GM10266 (cell line): ENCODE data around the gene RTN1.

Source experiments
- DNase-seq: peaks from one replicate; pipeline ENCODE4 v3.0.0; 2012; ENCODE audit errors: extremely low spot score
- TF ChIP-seq, protein P1 (sequence below): IDR thresholded peaks from 2 replicates; pipeline ENCODE4 v1.5.1; 2012; ENCODE audit warnings: mild to moderate bottlenecking, low read depth; ENCODE audit not compliant: control insufficient read depth, insufficient read depth; ENCODE audit errors: missing control alignments

The RTN1 gene

GRCh38 chr14:59690426-59690825, 180.2 kb downstream of the RTN1 start:
- TF ChIP-seq, protein P1, sequence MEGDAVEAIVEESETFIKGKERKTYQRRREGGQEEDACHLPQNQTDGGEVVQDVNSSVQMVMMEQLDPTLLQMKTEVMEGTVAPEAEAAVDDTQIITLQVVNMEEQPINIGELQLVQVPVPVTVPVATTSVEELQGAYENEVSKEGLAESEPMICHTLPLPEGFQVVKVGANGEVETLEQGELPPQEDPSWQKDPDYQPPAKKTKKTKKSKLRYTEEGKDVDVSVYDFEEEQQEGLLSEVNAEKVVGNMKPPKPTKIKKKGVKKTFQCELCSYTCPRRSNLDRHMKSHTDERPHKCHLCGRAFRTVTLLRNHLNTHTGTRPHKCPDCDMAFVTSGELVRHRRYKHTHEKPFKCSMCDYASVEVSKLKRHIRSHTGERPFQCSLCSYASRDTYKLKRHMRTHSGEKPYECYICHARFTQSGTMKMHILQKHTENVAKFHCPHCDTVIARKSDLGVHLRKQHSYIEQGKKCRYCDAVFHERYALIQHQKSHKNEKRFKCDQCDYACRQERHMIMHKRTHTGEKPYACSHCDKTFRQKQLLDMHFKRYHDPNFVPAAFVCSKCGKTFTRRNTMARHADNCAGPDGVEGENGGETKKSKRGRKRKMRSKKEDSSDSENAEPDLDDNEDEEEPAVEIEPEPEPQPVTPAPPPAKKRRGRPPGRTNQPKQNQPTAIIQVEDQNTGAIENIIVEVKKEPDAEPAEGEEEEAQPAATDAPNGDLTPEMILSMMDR = no peak
- DNase-seq = no peak

DNA sequence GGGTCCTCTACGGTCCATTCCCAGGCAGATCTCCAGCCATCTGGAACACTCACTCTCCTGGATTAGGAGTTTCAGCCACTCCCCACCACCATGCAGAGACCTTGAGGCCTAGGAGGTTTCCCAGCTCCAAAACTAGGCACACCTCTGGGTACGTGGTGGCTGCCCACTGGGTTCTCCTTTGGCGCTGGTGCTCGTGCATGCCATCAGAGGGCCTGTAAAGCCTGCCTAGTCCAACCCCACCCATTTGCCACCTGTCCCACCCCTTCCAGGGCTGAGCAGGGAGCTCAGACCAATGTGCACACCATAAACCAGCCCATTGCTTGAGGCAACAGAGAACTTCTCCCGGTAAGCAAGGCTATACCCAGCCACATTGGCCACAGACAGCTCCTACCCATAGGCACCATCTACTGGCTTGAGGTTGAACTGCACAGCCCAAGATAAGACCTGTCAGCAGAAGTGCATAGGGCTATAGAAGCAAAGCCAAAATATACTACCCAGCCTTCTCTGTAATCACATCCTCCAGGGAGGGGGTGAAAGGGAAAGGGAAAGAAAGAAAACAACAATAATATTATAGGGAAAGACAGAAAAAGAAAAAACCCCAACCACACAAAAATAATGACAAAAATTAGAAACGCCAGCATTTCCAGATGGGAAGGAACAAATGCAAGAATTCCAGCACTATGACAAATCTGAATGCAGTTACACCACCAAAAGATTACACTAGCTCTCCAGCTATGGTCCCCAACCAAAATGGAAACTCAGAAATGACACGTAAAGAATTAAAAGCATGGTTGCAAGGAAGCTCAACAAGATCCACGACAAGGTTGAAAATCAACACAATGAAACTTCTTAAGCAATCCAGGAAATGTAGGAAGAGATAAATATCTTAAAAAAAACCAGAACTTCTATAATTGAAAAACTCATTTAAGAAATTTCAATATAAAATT, 182.1 kb downstream of the RTN1 start:
- peak; percentile 31 for DNase-seq
- TF ChIP-seq, protein P1 = peak; percentile 77

GRCh38 chr14:59687663-59688062, 182.9 kb downstream of the RTN1 start:
- TF ChIP-seq, protein P1 = no peak
- no peak for DNase-seq

DNA sequence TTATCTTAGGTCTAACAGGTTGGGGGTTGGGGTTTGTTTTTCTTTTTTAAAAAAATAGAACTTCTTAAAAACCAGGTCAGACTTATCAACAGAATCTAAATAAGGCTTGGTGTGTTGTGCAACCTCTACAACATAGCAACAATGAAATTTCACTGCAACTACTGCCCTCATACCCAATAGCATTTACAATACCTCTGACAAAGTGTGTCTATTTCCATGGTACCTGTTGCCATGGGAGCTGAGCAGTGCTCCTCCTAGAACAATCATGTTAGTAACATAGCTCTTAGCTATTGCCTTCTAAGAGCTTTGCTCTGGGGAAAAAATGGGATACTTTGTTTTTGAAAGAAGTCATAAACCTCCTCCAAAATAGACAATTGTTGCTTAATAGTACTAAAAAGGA, 190.7 kb downstream of the RTN1 start:
- TF ChIP-seq, protein P1 = no peak
- DNase-seq = no peak

DNA sequence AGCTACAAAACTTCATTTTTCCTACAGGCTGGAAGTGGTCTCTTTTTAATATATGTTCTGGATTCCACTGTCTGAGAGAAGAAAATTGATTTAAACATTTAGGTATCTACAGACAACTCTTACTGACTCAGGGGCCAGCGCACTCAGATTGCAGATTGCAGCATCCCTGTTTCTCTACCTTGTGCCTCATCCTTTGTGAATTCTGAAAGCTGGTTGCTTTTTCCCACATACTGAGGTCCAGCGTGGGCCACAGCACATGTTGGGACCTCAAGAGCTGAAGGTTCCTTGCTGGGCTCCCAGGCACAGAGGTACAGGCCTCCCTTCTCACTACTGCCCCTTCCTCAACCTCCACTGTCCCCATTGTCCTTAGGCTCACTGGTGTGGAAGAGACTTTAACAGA, 192.2 kb downstream of the RTN1 start:
- TF ChIP-seq, protein P1 = no peak
- DNase-seq = no peak

DNA sequence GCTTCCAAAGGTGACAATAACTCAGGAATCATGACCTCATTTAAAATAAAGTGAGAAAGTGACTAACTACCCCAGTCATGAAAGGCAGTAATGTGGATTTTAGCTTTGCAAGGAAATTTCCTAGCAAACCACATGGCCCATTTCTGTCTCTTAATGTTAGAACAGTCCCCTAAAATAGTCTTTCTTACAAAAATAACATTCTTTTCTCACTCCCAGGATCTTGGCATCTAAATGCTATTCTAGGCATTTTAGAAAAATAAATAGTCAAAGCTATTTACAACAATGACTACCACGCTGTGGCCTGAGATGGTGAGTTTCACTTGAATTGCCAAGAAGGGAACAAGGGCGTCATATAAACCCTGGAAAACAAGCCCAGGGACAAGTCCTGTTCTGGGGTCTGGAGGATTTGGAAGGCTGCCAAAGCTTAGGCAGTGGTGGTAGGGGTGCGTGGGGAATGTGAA, 192.8 kb downstream of the RTN1 start:
- DNase-seq = no peak
- TF ChIP-seq, protein P1 = no peak

DNA sequence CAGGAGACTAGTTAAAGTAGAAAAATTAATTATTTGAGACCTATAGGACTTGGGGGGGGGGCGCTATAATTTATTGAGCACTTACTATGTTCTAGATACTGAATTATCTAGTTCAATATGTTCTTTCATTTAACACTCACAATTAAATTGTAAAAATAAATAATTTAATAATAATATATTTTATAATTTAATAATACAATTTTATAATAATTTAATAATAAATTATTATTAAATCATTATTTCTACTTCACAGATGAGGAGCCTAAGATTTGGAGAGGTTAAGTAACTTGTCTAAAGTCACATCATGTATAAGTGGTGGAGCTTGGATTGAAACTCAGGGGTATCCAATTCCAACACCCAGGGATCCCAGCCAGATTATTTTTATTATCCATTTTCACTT, 195.2 kb downstream of the RTN1 start:
- TF ChIP-seq, protein P1 = no peak
- no peak for DNase-seq
